AG09319 (cell line): ENCODE results near the gene KRTCAP3.
A peak's percentile ranks its signal among the peaks of the same experiment; 100 is the strongest.

Experiments
- DNase-seq: peaks from one replicate; pipeline ENCODE4 v3.0.0-alpha.2; 2010; ENCODE audit warnings: low read depth; ENCODE audit errors: extremely low read depth
- TF ChIP-seq, protein P1 (sequence below): IDR thresholded peaks from 2 replicates; pipeline ENCODE4 v1.5.1; 2011; ENCODE audit warnings: low read depth, mild to moderate bottlenecking, inconsistent platforms, low read length, moderate library complexity

Gene KRTCAP3, protein sequence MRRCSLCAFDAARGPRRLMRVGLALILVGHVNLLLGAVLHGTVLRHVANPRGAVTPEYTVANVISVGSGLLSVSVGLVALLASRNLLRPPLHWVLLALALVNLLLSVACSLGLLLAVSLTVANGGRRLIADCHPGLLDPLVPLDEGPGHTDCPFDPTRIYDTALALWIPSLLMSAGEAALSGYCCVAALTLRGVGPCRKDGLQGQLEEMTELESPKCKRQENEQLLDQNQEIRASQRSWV

DNA sequence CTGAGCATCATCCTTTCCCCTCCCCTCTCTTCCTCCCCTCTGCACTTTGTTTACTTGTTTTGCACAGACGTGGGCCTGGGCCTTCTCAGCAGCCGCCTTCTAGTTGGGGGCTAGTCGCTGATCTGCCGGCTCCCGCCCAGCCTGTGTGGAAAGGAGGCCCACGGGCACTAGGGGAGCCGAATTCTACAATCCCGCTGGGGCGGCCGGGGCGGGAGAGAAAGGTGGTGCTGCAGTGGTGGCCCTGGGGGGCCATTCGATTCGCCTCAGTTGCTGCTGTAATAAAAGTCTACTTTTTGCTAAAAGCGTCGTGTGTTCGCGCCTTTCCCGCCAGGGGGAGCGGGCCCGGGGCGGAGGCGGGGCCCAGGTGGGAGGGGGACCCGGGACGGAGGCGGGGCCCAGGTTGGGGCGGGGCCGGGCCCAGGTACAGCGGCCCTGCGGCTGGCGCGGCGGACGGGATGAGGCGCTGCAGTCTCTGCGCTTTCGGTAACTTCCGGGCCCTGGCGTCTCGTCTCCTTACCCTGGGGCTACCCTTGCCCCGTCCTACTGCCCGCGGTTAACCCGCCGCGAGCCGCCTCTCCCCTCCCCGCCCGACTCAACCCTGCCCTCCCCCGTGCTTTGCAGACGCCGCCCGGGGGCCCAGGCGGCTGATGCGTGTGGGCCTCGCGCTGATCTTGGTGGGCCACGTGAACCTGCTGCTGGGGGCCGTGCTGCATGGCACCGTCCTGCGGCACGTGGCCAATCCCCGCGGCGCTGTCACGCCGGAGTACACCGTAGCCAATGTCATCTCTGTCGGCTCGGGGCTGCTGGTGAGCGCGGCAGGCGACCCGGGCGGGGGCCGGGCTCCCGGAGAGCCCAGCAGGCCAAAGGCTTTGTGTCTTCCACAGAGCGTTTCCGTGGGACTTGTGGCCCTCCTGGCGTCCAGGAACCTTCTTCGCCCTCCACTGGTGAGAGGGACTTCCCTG, at the start of gene KRTCAP3:
Gene KRTCAP3 (plus strand): TSS at position 424 of the 962 bp plus-strand sequence. CDS start 32 bp downstream, at position 456.
- TF ChIP-seq, protein P1, sequence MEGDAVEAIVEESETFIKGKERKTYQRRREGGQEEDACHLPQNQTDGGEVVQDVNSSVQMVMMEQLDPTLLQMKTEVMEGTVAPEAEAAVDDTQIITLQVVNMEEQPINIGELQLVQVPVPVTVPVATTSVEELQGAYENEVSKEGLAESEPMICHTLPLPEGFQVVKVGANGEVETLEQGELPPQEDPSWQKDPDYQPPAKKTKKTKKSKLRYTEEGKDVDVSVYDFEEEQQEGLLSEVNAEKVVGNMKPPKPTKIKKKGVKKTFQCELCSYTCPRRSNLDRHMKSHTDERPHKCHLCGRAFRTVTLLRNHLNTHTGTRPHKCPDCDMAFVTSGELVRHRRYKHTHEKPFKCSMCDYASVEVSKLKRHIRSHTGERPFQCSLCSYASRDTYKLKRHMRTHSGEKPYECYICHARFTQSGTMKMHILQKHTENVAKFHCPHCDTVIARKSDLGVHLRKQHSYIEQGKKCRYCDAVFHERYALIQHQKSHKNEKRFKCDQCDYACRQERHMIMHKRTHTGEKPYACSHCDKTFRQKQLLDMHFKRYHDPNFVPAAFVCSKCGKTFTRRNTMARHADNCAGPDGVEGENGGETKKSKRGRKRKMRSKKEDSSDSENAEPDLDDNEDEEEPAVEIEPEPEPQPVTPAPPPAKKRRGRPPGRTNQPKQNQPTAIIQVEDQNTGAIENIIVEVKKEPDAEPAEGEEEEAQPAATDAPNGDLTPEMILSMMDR: no peak
- no peak for DNase-seq

DNA sequence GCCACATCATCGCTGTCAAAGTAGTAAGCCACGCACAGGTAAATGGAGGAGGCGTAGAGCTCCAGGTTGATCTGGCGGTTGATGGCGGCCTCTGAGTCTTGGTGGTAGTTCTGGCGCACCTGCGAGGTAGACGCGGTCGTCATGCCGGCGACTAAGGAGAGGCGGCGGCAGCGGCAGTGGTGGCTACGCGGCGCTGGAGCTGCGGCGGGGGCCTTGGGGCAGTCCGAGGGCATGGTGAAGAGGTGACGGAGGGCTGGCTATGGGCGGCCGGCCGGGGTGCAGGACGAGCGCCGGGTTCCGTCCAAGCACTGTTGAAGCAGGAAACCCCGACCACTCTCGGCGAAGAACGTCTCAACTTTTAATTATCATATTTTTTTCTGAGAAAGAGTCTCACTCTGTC, 49.0 kb upstream of the KRTCAP3 start:
- no peak for DNase-seq
- TF ChIP-seq, protein P1: no peak

DNA sequence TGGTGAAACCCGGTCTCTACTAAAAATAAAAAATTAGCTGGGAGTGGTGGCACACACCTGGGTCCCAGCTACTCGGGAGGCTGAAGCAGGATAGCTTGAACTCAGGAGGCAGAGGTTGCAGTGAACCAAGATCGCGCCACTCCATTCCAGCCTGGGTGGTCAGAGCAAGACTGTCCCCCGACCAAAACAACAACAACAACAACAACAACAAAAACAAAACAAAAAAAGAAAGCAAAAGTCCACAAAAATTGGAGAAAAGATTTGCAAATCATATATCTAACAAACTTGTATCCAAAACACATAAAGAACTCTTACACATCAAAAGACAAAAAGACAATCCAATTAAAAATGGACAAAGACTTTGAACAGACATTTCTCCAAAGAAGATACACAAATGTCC, 43.2 kb upstream of the KRTCAP3 start:
- TF ChIP-seq, protein P1: no peak
- no peak for DNase-seq

DNA sequence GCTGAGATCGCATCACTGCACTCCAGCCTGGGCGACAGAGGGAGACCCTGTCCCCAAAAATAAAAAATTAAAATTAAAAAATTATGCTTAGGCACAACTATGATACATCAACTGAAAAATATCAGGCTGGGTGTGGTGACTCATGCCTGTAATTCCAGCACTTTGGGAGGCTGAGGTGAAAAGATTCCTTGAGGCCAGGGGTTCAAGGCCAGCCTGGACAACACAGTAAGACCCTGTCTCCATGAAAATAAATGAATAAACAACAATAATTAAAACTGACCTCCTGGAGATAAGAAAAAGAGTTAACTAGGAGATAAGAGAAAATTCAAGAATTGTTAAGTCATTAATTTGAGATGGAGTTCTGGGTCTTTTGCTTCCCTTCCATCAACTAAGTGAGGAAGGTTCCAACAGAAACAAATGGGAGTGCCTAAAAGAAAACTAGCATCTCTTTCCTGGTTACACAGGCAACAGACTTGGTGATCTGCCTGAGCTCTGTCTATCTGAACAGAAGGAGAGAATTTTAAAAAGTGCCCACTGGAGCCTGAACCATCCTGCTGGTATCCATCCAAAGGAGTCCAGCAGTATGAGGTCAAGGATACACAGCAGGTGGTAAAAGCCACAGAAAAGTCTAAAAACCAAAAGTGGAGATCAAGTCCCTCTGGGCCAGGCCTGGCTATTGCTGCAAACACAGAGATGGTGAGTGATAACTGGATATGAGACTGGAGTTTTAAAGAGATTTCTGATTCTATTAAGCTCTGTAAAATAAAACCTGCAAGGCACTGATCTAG, 41.6 kb upstream of the KRTCAP3 start:
- TF ChIP-seq, protein P1: no peak
- DNase-seq: no peak

DNA sequence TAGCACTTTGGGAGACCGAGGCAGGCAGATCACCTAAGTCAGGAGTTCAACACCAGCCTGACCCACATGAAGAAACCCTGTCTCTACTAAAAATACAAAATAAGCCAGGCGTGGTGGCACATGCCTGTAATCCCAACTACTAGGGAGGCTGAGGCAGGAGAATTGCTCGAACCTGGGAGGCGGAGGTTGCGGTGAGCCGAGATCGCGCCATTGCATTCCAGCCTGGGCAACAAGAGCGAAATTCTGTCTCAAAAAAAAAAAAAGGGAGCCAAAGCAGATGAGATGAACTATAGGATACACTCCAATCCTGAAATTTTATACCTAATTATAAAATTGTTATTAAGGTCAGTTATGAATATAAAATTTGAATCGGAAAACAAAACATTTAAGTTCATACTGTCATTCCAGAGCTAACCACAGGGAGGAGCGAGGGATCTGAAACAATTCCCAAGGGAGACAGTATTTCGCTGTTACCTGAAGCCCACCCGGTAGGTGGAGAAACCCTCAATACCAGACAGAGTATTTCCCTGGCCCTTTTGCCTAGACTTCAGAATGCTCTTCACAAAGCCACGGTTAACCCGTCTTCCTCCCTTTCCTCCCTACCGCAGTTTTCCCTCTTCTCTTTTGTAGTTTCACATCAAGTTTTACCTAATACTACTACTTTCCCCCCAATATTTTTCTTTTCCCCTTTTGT, 34.2 kb upstream of the KRTCAP3 start:
- TF ChIP-seq, protein P1: peak; percentile 49
- DNase-seq: no peak

DNA sequence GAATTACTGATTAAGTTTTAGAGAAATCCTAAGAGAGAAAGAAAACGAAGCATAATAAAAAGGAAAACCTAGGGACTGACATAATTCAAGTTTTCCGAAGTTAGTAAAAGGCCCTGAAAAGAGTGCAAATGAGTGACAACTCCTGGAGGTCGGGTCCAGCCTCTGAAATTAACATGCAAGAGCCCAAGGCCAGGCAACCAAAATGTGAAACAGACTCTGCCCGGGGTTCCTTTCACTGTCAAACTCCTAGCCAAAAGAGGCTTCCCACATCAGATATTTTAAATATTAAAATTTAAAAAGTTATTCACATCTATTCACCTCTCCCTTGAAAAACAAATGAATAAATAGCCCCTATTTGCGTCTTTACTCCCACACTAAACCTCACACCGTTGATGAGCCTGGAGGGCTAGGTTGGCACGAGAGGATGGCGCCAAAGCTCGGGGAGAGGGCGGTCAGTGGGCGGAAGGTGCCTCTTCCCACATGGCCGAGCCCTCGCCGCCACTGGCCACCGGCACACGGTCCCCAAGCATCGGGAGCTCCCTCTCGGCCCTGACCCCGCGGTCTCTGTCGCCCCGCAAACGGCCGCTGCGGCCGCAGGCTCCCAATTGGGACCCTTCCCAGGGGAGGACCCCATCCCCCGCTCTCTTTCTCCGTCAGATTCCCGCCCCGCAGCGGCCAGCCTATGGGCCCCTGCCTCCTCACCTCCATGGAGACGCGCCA, 33.4 kb upstream of the KRTCAP3 start:
- no peak for DNase-seq
- TF ChIP-seq, protein P1: no peak
